Globus pallidus (tissue), 1 donor: ENCODE results near the gene APLN.

ENCODE experiments used
- DNase-seq: peaks from one replicate; pipeline ENCODE4 v3.0.0-alpha.2; 2015; ENCODE audit warnings: low spot score

APLN gene

DNA sequence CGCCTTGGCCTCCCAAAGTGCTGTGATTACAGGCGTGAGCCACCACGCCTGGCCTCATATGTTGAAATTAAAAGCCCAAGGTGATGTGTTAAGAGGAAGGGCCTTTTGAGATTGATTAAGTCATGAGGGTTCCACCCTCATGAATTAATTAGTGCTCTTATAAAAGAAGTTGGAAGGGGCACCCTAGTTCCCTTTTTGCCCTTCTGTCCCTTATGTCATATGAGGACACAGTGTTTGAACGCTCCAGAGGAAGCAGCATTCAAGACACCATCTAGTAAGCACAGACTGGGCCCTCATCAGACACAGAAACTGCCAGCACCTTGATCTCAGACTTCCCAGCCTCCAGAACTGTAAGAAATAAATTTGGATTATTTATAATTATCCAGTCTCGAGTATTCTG lies 5.1 kb upstream of the APLN start:
- DNase-seq = no peak

- DNase-seq = no peak
Measured at GRCh38 chrX:129659141-129659540, 4.4 kb upstream of the APLN start.

- no peak for DNase-seq
Measured at GRCh38 chrX:129658429-129658828, 3.7 kb upstream of the APLN start.

- DNase-seq = no peak
Measured at GRCh38 chrX:129655547-129656249, 942 bp upstream of the APLN start.

- DNase-seq = no peak
Measured at GRCh38 chrX:129653971-129654651, 645 bp downstream of the APLN start.

DNA sequence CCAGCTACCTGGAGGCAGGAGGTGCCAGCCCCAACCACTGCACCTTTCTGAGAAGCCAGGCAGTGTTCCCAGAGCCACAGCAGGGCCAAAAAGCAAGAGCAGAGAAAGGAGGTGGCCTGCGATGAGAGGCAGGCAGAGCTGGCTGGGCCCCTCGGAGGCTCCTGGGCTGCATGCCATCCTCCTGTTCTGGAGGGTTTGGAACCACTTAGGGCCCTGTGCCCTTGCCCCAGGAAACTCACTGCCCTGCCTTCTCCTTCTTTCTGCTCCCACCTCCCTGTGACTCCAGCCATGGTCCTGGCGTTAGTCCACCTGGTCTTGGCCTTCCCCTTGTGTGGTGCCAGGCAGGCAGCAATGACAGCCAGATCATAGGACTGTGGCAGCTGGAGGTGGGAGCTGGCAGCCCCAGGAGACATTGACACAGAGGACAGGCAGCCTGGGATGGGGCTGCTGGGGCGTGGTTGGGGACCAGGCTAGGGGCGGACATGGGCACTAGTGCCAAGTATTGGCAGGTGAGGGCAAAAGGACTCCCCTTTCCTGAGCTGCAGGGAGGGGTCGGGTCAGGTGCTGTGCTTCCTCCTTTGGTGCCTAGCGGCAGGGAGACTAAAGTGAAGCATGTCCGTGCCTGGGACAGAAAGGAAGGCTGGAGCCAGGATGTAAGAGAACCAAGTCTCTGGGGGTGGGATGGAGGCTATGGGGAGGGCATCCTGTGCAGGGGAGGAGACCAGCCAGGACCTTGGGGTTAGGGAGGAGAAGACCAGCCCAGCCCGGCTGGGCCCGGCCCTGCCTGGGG lies 1.4 kb downstream of the APLN start:
- DNase-seq = no peak

DNA sequence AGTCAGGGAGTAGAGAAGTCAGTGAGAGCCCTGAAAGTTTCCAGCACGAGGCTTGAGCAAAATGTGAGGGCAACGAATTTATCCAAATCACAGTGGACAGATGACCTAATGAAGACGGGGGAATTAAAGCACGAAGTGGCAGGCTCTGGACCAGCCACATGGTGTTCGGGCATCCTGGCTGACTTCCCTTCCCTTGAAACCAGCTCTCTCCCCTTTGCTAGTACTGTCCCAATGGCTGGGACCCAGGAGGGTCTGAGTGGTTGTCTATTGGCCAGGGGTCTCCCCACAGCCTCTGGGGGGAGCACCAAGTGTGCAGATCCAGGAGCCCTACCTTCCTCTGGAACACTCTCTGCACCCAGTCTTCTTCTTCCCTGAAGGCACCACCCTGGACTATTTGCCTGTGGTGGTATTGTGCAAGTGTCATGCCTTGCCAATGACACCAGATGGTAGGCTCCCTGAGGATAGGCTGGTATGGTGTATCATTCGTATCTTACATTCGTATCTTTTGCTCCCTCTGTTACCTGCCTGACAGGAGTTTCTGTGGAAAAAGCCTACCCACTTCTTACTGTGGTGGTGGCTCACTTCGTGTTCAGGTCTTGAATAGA lies 2.1 kb downstream of the APLN start:
- DNase-seq = no peak

GRCh38 chrX:129651756-129652564 lies 2.8 kb downstream of the APLN start:
- DNase-seq = no peak

GRCh38 chrX:129650821-129651510 lies 3.8 kb downstream of the APLN start:
- no peak for DNase-seq

GRCh38 chrX:129650183-129650689 lies 4.5 kb downstream of the APLN start:
- no peak for DNase-seq

GRCh38 chrX:129649268-129650182 lies 5.2 kb downstream of the APLN start:
- DNase-seq = no peak

- no peak for DNase-seq
Measured at GRCh38 chrX:129648514-129649267, 6.1 kb downstream of the APLN start.

GRCh38 chrX:129647418-129648410 lies 7.0 kb downstream of the APLN start:
- DNase-seq = no peak

DNA sequence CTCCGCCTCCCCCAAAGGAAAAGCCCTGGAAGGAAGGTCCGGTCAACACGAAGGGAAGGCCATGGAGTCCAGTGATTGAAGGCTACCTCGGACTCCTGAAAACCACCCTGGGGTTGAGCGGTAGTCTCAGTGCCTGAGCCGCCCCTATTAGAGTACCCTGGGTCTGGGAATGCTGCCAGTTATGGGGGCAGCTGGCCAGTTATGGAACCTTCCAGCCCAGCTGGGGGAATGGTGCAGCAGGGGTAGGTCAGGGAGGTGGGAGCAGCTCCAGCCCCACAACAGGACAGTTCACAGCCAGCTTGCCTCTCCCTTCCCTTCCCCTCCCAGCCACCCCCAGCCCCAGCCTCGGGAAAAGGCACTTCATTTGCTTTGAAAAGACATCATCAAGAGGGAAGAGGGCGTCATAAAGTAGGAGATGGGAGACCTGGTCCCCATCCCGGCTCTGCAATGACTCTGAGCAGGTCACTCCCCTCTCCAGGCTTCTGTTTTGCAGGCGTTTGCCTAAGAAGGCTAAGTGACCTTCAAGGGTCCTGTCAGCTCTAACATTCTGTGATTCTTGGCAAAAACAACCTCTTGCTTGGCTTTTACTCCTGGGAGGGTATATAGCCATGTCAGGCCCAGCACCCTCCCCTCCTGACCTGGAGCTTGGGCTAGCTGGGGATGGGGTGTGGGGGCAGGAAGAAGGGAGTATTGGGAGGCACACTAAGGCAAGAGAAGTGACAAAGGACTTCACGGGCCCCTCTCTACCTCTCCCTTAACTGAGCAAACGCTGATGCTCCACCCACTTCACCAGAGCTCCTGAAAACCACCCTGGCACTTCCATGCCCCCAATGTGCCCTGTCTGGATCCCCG lies 8.0 kb downstream of the APLN start:
- DNase-seq = no peak

DNA sequence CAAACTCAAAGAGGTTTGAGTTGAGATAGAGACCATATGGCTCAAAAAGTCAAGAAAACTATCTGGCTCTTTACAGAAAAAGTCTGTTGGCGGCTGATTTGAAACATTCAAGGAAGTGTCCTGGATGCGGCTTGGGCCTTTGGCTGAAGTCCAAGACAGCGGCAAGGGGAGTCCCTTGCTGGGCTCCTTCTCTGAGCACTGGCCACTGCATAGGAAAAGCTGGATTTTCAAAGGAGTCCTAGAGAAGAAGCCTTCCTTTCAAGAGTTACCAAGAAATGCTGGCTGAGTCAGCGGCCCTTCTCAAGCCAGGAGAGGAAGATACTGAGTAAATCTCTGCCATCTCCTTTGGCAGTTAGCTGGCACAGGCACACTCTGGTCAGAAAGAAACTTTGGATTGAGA lies 12.1 kb downstream of the APLN start:
- DNase-seq = no peak

GRCh38 chrX:129641941-129642340 lies 12.8 kb downstream of the APLN start:
- DNase-seq = no peak

GRCh38 chrX:129641469-129641868 lies 13.3 kb downstream of the APLN start:
- no peak for DNase-seq
